Smooth muscle cell (in vitro differentiated cells): ENCODE measurements around the gene ANKRD34B. TPM values are rescaled to one million over a fixed set of nuclear protein-coding genes. Genes with fewer than 3 reads are reported as not detected.

ENCODE experiments used
- DNase-seq: peaks from one replicate; lab custom pipeline; 2025; ENCODE audit not compliant: unreplicated experiment; lab: John Stamatoyannopoulos, UW
- H2AFZ ChIP-seq: fragments of 200-600 bp; sonication (generic); 2 replicates; pipeline ENCODE4 v1.6.0; 2016; ENCODE audit warnings: antibody characterized with exemption, low read depth, mild to moderate bottlenecking
- H3F3A ChIP-seq: fragments of 200-600 bp; sonication (generic); 2 replicates; pipeline ENCODE4 v1.6.0; 2017; ENCODE audit warnings: antibody characterized with exemption, low read depth
- H3K27ac ChIP-seq: fragments of 200-600 bp; sonication (generic); 2 replicates; pipeline ENCODE4 v1.5.1; 2016; ENCODE audit warnings: low read depth, mild to moderate bottlenecking
- H3K27me3 ChIP-seq: fragments of 200-600 bp; sonication (generic); 2 replicates; pipeline ENCODE4 v1.6.1; 2016; ENCODE audit warnings: low read depth, mild to moderate bottlenecking
- H3K36me3 ChIP-seq: fragments of 200-600 bp; sonication (generic); 2 replicates; pipeline ENCODE4 v1.5.1; 2016; ENCODE audit warnings: low read depth
- H3K4me1 ChIP-seq: fragments of 200-600 bp; sonication (generic); 2 replicates; pipeline ENCODE4 v1.5.1; 2016; ENCODE audit warnings: low read depth
- H3K4me2 ChIP-seq: fragments of 200-600 bp; sonication (generic); 2 replicates; pipeline ENCODE4 v1.6.0; 2016; ENCODE audit warnings: mild to moderate bottlenecking
- H3K4me3 ChIP-seq: fragments of 200-600 bp; sonication (generic); 2 replicates; pipeline ENCODE4 v1.5.1; 2016; ENCODE audit warnings: mild to moderate bottlenecking
- H3K79me2 ChIP-seq: fragments of 200-600 bp; sonication (generic); 2 replicates; pipeline ENCODE4 v1.6.0; 2016; ENCODE audit warnings: low read depth, mild to moderate bottlenecking
- H3K9ac ChIP-seq: fragments of 200-600 bp; sonication (generic); 2 replicates; pipeline ENCODE4 v1.6.0; 2016; ENCODE audit warnings: low read depth
- H3K9me3 ChIP-seq: fragments of 200-600 bp; sonication (generic); replicated peaks from 2 replicates; pipeline ENCODE4 v1.5.1; 2016; ENCODE audit warnings: low read depth
- H4K20me1 ChIP-seq: fragments of 200-600 bp; sonication (generic); 2 replicates; pipeline ENCODE4 v1.6.0; 2016; ENCODE audit warnings: low read depth
- WGBS: methylation state at CpG from one replicate; pipeline ENCODE4 v1.1.7; 2016; ENCODE audit warnings: low lambda C conversion rate; 5-methylcytosine and 5-hydroxymethylcytosine counted together
- polyA plus RNA-seq: library from polyadenylated mRNA; unstranded; fragments of >200 nt; fragmentation: Nextera tagmentation; extraction: Ambion mirVana; gene quantifications from 2 replicates; pipeline ENCODE4 v1.2.1, GENCODE V29; 2016
- total RNA-seq: library from RNA; depleted of rRNA; stranded (reverse); fragments of >200 nt; gene quantifications from 2 replicates; pipeline ENCODE4 v1.2.3, GENCODE V29; 2014
- TF ChIP-seq, protein P1 (sequence below): fragments of 200-600 bp; sonication (generic); IDR thresholded peaks from 2 replicates; pipeline ENCODE4 v1.5.1; 2017; ENCODE audit warnings: borderline replicate concordance, mild to moderate bottlenecking, antibody characterized with exemption; ENCODE audit not compliant: insufficient read depth, poor library complexity, severe bottlenecking

Gene ANKRD34B
- total and polyA plus RNA-seq, 2 experiments from 2014 or later, result not detected

DNA sequence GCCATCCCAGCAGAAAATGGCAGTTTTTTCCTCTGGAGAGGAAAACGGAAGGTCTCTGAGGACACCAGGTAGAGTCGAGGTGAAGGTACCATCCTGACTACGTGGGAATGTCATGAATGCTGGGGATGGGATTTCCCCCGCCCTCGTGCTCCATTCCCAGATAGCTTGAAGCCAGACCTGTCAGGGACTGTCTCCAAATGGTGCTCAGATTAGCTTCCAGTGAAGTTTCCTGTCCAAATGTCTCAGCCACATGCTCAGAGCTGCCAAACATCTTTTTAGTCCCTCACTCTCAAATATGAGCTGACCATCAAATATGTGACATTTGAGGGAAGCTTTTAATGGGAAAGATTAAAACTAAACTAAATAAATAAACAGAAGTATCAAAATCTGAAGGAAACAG, 7.6 kb upstream of the ANKRD34B start:
- no peaks in the 10 kb centered on the region for H3K79me2 ChIP-seq
- WGBS, result 56% methylated on average over 5 of the region's 5 CpGs

GRCh38 chr5:80576383-80576782, 6.3 kb upstream of the ANKRD34B start:
- H3K36me3 ChIP-seq, result no peaks in the 10 kb centered on the region
- H3F3A ChIP-seq, result no peaks in the 10 kb centered on the region
- no peak overlapping the region for H3K4me2 ChIP-seq
- DNase-seq, result no peak
- WGBS, result 95% methylated on average over 5 of the region's 5 CpGs
- H3K9me3 ChIP-seq, result no peaks in the 10 kb centered on the region
- no peaks in the 10 kb centered on the region for H3K79me2 ChIP-seq
- H3K27me3 ChIP-seq, result peaks cover 68% of the 10 kb centered on the region
- no peak overlapping the region for H3K27ac ChIP-seq
- H3K9ac ChIP-seq, result no peak overlapping the region
- H3K4me1 ChIP-seq, result no peaks in the 10 kb centered on the region
- H4K20me1 ChIP-seq, result no peaks in the 10 kb centered on the region
- no peak overlapping the region for H2AFZ ChIP-seq
- no peak overlapping the region for H3K4me3 ChIP-seq
- TF ChIP-seq, protein P1, sequence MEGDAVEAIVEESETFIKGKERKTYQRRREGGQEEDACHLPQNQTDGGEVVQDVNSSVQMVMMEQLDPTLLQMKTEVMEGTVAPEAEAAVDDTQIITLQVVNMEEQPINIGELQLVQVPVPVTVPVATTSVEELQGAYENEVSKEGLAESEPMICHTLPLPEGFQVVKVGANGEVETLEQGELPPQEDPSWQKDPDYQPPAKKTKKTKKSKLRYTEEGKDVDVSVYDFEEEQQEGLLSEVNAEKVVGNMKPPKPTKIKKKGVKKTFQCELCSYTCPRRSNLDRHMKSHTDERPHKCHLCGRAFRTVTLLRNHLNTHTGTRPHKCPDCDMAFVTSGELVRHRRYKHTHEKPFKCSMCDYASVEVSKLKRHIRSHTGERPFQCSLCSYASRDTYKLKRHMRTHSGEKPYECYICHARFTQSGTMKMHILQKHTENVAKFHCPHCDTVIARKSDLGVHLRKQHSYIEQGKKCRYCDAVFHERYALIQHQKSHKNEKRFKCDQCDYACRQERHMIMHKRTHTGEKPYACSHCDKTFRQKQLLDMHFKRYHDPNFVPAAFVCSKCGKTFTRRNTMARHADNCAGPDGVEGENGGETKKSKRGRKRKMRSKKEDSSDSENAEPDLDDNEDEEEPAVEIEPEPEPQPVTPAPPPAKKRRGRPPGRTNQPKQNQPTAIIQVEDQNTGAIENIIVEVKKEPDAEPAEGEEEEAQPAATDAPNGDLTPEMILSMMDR, result no peak

More for the DNA sequence above, 7.6 kb upstream of the ANKRD34B start:
- H3K9me3 ChIP-seq, result no peaks in the 10 kb centered on the region
- H3K9ac ChIP-seq, result no peak overlapping the region
- no peaks in the 10 kb centered on the region for H4K20me1 ChIP-seq
- no peak overlapping the region for H2AFZ ChIP-seq
- peaks cover 55% of the 10 kb centered on the region for H3K27me3 ChIP-seq
- no peaks in the 10 kb centered on the region for H3K36me3 ChIP-seq
- DNase-seq, result no peak
- H3K4me2 ChIP-seq, result no peak overlapping the region
- H3K27ac ChIP-seq, result no peak overlapping the region
- H3K4me3 ChIP-seq, result no peak overlapping the region
- TF ChIP-seq, protein P1, result no peak
- no peaks in the 10 kb centered on the region for H3K4me1 ChIP-seq
- H3F3A ChIP-seq, result no peaks in the 10 kb centered on the region

DNA sequence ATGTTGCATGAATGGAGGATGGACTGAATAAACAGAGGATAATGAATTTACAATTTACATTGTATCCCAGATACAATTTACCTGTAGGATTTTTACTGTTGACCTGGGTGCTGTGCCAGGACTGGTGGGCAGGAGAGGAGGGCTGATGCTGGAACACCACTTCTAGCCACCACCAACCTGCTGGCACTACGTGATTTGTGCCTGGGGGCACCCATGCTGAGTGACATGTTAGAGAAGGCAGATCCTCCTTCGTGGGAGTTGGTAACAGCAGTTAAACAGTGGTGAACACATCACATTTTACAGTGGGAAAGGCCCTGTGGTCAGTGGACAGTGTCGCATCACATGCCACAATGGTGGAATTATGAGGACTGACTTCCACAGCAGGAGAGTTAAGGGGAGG, 3.0 kb upstream of the ANKRD34B start:
- Histone ChIP-seq H2AFZ (no peak overlapping the region), H4K20me1 (no peaks in the 10 kb centered on the region), H3K27ac (no peak overlapping the region), H3K4me1 (no peaks in the 10 kb centered on the region), H3K4me3 (no peak overlapping the region), H3K4me2 (no peak overlapping the region), H3K9ac (no peak overlapping the region), H3K9me3 (no peaks in the 10 kb centered on the region), H3K36me3 (no peaks in the 10 kb centered on the region), H3K27me3 (peaks cover 86% of the 10 kb centered on the region), H3K79me2 (no peaks in the 10 kb centered on the region), H3F3A (no peaks in the 10 kb centered on the region)
- TF ChIP-seq, protein P1, result no peak
- no peak for DNase-seq
- WGBS, result 70% methylated on average over 3 of the region's 3 CpGs
